GOT3 (cell line): ENCODE data around the gene NTM.
"Not testable (repeated sequence)": the region's sequence is repeated elsewhere in the genome, so short reads cannot be mapped to it uniquely, and the experiment has no call there.

Experiments
- DNase-seq: peaks from one replicate; lab custom pipeline; 2025; ENCODE audit warnings: mixed read lengths; lab: John Stamatoyannopoulos, UW

Gene NTM

DNA sequence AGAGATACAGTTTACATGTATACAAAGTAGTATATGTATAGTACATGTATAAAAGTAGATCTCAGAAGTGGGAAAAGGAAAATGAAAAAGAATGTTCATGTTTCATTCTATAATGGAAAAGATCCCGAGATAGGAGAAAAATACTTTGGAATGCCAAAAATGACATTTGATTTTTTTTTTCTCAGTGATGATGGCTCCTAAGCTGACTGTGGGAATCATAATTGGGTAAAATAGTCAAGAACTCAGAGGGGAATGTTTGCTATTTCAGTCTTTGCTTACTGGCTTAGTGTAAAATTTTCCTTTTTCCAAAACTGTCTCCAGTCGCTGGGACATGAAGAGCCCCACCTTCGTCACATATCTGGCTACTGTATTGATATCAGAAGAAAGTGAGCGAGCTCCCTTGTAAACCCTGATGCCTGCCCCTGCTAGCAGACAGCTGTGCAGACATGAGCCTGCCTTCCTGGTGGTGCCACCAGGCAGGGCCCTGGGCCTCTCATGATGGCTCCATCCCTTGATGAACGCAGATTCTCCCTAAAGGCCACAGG lies 944.6 kb downstream of the NTM start:
- no peak for DNase-seq

DNA sequence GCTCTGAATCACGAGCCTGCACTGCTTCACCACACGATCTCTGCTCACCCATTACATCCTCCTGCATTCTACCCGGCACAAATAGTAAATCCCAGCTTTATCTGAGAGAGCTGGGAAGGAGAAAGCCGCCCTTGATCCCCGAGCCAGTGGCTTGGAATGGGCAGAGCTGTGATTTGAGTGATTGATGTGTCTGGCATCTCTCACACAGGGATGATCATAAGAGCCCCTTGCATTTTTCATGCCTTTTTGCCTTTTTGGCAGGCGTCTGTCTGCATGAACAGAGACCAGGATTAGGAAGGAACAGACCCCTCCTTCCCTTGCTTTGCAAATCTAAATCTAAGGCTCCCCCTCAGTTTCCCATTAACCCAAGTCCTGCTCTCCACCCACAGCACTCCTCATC lies 945.3 kb downstream of the NTM start:
- DNase-seq = no peak

DNA sequence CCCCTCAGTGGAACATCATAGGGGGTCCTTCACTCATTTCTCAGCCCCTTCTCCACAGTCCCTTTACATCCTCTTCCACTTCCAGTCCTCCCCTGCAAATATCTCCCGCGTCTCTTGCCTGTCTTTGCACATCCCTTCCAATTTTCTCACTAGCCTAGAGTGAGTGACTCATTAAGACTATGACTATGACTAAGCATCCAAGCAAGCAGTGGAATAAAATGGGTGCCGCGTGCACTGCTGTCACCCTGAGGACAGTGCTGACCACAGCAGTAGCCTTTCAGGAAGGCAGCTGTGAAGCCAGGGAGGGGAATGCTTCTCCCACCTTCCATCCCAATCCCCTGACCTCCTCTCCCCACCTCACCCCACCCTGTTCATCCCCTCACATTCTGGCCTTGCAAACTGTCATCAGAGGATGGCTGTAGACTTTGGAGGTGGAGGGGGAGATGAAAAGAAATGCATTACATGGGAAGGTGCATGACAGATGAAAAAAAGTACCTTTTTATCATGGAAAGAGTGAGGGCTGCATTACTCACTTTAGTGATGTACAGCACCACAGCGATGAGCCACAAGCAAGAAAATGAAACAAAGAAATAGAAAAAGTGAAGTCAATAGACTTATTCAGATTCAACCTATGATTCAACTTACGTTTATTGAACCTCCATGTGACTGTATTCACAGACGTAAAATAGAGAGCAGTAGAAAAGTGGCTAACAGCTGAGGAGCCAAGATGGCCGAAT lies 948.2 kb downstream of the NTM start:
- DNase-seq = no peak

DNA sequence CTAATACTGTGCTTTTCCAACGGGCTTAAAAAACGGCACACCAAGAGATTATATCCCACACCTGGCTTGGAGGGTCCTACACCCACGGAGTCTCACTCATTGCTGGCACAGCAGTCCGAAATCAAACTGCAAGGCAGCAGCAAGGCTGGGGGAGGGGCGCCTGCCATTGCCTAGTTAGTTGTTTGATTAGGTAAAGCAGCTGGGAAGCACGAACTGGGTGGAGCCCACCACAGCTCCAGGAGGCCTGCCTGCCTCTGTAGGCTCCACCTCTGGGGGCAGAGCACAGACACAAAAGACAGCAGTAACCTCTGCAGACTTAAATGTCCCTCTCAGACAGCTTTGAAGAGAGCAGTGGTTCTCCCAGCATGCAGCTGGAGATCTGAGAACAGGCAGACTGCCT lies 949.0 kb downstream of the NTM start:
- DNase-seq = not testable (repeated sequence)

DNA sequence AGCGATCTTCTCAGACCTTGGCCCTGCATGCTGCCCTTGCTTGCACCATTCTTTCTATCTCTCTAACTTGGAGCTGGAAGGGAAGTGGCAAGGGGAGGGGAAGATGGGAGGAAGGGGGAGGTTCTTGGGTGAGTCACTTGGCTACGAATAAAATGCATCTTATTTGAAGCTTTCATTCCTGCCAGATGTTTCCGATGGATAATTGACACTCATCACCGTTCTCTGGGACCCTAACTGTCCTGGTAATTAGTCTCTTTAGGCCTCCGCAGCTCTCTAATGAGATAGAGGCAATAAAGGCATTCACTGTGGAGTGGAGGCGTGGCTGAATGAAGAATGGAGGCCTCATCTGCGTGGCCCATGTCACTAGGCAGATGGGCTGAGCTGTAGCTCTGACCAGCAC lies 960.1 kb downstream of the NTM start:
- DNase-seq = no peak

DNA sequence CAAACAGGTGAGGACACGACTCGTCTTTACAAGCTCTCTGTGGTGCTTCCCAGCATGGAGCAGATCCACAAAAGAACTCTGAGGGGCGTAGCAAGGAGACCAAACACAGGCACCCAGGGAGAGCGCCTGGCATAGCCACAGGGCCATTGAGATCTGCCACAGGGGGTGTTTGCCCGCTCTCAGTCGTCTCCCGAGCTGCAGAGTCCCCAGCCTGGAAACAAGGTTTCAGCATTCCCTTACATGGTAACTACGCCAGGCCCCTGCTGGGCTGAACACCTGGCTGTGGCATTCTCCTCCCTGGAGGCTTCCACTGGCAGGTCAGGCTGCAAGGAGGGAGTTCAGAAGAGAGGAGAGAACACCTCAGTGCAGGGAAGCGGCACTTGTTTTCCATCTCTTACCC lies 962.1 kb downstream of the NTM start:
- no peak for DNase-seq

DNA sequence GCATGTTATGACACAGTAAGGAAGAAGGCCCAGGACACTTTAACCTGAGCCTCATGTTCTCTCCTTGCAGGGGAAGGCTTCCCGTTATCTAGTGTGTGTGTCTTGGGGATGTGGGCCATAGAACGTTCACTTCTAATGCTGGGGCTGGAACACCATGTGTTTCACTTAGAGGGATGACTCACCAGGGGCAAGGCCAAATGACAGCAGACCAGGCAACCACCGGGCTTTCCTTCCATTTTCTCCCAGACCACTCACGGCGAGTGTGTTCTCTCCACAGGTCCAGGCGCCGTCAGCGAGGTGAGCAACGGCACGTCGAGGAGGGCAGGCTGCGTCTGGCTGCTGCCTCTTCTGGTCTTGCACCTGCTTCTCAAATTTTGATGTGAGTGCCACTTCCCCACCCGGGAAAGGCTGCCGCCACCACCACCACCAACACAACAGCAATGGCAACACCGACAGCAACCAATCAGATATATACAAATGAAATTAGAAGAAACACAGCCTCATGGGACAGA lies 964.4 kb downstream of the NTM start:
- DNase-seq = no peak

DNA sequence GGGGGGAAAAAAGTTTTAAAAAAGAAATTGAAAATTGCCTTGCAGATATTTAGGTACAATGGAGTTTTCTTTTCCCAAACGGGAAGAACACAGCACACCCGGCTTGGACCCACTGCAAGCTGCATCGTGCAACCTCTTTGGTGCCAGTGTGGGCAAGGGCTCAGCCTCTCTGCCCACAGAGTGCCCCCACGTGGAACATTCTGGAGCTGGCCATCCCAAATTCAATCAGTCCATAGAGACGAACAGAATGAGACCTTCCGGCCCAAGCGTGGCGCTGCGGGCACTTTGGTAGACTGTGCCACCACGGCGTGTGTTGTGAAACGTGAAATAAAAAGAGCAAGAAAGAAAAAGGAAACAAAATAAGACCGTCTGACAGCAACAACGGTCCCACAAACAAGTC lies 964.9 kb downstream of the NTM start:
- DNase-seq = no peak

DNA sequence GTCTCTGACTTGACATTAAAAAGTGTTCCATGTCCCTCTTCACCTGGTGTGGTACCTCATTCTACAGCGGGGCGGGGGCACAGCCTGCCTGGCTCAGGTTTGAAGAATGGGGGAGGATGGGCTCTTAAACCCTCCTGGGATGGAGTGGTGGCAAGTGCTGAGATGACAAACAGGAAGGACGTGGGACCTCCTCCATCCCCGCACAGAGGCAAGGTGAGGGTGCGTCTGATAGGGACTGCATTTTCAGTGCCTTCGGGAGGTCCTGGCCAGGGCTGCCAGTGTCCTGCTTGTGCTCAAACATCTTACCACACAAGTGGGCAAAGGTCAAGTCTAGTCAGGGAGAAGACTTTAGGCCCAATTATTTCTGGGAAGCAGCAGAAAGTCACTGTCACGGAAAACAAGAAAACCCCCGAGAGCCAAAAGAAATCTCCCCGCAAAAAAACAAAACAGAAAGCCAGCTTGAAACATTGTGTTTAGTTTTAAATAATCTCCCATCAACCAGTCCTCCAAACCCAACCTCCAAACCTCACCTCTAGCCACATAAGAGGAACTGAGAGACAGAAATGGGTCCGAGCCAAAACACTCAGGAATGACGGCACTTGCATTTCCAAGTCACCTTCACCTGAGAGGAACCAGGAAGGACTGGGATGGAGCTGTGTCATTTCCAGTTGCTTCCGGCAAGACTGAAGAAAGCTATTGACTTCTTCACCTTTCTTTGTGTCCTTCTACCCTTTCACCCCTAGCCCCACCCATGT lies 966.5 kb downstream of the NTM start:
- no peak for DNase-seq

DNA sequence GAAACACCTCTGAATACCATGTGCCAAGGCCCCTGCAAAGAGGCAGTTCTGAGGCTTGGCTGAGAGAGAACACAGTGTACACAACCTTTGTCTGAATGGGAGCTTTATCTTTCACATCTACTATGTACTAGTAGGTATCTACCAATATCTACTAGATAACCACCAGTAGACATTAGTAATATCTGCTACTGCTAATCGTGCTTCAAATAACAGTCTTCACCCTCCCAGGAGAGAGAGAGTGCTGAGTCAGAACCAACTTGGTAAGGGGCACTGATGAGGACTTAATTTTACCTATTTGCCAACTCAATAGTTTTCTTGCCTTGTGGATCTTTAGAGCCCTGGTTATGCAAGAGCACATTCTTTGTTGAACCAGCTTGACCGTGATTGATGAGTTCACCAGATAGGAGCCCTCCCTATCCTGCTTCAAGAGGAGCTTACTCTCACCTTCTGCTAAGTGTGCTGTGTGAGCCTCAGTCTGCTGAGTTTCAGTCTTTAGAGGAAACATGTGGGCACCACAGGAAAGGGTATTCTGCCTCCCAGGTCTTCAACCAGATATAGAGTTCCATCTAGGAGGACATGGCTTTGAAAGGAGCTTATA lies 967.5 kb downstream of the NTM start:
- no peak for DNase-seq

DNA sequence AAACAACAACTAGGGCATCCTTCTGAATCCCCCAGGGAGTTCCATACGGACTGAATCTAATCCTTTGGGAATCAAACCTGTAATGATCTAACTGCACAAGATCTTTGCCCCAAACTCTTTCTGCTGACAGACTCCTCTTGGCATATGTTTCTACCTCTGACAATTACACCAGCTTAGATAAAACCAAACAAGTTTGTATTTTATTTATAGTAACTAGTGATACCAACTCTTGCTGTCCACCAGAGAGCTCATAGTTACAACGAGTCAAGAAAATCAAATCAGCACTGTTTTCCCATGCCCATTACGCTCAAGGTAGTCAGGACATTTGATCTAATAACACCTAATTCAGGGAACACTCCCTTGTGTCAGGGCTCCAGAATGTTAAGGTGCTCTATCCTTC lies 972.0 kb downstream of the NTM start:
- DNase-seq = no peak

DNA sequence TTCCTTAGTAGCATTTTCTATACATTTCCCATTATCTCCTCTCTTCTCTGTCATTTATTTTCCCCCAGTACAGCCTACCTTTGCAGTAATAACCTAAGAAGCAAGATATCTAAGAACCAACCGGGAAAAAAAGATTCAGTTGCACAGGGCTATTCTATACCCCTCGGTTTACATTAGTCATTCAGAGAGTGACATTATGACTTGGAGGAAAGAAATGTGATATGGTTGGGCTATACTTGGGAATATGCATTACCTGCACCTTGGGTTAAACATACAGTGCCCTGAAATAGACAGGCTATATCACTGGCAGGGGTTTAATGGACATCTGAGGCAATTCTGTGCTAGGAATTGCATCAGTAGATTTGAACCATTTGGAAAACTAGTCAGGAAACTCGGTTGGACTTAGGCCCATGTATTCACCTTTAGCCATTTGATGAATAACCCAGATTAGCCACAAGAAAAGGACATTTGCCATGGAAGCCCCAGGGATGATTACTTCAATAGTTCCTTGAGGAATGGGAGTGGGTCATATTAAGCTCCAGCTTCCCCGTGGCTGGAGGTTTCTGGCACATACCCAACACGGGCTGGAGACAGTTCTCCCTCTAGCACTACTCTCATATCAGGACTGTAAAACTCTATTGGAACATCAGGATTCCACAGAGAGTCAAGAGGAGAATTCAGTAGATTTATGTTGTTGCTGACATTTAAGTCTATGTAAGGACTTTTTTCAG lies 973.2 kb downstream of the NTM start:
- DNase-seq = no peak

DNA sequence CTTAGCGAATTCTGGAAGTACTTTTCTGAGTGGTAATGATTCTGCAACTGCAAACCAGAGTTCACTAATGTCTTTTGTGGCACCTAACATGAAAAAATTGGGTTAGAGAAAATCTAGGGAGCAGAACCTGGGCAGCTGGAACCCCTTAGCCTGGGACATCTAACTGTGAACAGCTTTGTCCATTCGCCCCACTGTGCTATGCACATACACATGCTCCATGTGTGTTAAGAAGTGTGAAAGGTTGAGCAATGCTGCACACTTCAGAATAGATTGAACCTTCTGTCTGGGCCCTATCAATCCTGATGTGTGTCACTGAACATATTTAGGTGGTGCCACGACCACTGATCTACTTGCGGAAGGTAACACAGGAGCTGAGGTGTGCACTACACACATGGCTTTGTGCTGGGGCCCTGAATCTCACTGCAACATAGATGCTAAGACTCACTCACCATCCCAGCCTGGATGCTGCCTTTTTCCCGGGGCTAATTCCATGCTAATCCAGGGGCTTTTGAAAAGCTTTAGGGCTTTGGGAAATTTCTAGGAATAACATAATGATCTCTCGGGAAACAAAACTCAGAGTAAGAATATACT lies 976.2 kb downstream of the NTM start:
- no peak for DNase-seq

DNA sequence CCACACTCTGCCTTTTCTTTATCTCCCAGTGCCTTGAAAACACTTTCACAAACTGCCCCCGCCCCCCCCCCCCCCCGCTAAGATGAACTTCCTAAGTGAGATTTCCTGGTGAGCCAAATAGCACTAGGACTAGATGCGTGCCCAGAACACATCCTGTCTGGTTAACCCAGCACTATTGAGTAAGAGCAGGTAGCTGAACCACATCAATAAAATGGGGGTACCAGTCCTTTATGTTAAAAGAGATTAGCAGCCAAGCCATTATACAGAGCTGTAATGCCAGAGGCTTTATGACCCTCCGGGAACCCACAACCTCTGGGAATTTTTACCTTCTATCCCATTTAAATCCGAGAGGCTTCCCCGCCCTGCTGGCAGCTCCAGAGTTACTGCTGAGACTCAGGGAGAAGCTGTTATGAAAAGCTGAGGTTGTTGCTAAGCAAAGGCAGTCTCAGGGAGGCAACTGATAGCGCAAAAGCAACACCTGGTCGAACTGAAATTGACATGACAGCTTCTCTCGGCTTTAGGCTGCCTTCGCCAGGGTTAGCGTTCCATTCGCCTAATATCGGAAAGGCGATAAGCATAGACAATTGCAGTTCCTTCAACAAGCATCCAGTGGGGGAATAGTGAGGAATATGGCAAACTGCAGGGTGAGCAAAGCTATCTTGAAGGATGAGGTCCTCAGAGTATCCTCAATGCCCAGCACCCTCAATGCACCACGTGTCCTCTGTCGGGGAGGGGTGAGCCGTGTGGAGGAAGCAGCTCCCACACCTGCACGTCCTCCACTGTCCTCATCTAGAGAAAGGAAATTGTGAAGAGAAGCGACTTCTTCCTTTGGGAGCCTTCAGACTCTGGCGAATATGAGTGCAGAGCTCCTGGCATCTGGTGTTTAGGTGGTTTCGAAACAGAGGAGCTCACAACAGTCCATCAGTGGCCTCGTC lies 977.0 kb downstream of the NTM start:
- DNase-seq = no peak

DNA sequence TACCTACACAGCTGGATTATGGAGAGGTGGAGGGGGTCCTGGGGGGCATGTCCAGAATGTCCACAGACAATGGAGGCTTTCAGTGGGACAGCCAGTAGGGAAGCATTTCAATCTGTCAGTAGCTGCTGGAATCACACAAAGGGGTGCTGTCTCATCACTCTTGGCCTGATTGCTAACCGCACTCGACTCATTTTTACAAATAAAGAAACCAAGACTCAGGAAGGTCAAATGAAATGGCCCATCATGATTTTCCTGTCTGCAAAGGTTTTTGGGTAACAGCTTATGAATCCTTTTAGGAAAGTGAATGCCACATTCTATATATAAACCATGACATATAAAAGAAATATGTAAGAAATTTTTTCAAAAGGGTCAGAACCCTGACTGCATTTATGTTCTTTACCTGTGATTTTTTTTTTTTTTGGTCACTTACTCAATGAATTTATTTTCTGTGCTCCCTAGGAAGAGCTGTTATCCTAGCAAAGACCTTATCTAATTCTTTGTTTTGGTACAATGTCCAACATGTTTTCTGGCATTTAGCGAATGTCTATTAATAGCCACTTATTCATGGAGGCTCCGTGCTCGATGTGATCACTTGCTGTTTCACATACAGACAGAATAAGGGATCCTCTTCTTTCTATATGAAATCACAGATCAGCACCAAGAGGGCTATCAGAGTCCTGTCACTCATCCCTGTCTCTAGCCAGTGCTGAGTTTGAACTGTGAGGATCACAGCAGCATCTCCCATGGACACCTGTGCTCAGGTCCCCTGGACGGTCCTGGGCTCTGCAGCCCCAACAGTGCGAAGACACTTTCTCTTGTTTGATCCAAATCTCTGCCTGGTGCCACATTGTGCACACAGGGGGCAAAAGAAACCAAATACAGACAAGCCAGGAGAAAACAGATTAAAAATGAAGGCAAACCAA lies 979.7 kb downstream of the NTM start:
- no peak for DNase-seq

DNA sequence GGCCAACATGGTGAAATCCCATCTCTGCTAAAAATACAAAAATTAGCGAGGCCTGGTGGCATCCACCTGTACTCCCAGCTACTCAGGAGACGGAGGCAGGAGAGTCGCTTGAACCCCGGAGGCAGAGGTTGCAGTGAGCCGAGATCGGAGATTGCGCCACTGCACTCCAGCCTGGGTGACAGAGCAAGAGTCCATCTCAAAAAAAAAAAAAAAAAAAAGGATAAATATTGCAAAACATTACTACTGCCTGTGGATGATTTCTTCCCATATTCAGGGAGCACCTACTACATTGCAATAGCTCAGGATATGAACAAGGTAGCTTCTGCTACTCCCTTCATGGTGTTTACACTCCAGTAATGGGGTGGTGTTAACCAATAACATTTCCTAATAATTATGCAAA lies 980.6 kb downstream of the NTM start:
- DNase-seq = no peak

DNA sequence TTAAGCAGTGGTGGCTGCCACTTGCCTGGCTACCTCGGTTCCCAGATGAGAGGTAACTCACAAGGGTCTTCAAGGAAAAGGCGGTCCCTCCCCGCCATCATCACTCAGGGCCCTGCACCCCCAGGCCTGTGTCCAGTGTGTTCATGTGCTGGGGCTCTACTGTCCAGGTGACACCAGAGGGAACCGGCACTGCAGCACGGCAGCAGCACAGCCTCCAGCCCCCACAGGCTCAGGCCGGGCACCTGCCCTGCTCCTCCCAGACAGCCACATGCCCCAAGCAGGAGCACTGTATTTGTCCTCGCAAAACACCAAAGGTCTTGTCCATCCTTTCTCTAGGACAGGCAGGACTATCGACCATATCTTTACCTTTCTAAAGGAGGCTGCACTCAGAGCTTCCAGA lies 982.1 kb downstream of the NTM start:
- no peak for DNase-seq

DNA sequence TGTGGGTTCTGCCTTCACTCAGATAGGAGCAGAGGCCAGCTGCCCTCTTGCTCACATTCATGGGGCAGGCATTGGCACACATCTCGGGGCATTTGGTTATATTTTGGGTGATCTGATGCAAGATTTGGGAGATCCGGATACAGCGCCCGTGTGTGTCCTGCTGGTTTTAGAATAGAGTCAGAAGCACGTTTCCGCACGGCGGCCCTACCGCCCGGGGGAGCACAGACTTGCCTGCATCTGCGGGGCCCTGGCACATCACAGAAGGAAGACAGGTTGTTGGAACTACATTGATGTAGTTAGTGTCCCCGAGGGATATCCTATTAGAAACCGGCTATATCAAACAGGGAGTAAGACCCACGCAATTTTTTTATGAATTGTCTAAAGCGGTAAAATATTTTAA lies 982.8 kb downstream of the NTM start:
- DNase-seq = no peak

DNA sequence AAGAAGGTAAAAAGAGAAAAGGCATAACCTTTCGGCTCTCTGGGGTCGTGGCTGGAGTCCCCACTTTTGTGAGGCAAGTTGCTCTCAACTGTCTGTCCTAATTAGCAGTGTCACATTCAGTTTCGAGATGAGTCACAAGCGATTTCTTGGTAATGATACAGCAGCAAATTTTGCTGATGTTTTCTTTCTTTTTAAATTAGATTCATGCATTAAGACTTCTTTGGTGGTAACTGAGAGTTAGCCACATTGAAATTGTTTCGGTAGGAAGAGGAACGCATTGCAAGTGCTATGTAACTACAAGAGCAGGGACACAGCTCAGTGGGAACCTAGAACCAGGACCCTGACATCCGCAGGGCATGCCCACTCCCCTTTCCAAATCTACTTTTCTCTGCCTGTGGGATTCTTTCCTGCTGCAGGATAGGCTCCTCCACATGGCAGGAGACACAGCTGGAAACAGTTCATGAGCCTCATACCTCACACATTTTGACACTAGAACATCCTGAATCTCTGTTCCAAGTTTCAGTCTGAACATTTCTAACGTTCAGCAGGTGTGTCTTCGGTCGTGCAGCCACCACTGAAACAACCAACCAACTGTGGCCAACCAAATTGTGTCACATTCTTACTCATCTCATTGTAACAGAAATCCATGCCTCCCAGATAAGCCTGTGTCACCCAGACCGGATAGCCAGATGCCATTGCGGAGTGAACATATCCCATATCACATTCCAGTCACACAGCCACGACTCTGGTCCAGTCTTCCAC lies 987.6 kb downstream of the NTM start:
- no peak for DNase-seq
